ENCODE measurements around the gene ZBTB7C. TPM values are rescaled to one million over a fixed set of nuclear protein-coding genes. Genes with fewer than 3 reads are reported as not detected.

The ZBTB7C gene
- total and polyA plus RNA-seq, 2 of the 8 experiments (the other 6 are each of a cell fraction or from before 2014, with no cell fraction given): 0.15 to 0.45 TPM

- TF ChIP-seq CHD7 (IDR thresholded peaks at IDR 0.05; ENCODE audit: insufficient replicate concordance, low read length) (no peak), BACH1 (IDR thresholded peaks at IDR 0.05; ENCODE audit: low read length) (no peak), RAD21 (IDR thresholded peaks at IDR 0.05 in 1 of 2, conservative IDR thresholded peaks at IDR 0.05 in 1 of 2; ENCODE audit: low read depth in 2 of 2, low read length in 2 of 2) (no peak), NRF1 (IDR thresholded peaks at IDR 0.05; ENCODE audit: low read depth, low read length) (no peak), KDM1A (IDR thresholded peaks at IDR 0.05; ENCODE audit: borderline replicate concordance, low read length) (no peak), HDAC2 (IDR thresholded peaks at IDR 0.05; ENCODE audit: borderline replicate concordance in 1 of 2, low read depth in 2 of 2, low read length in 2 of 2) (no peak), CREB1 (IDR thresholded peaks at IDR 0.05) (no peak), TEAD4 (IDR thresholded peaks at IDR 0.05; ENCODE audit: low read depth, low read length) (no peak)
Measured at GRCh38 chr18:48099481-48100164, 309.6 kb downstream of the ZBTB7C start (continued).
